Mesothelial cell of epicardium (in vitro differentiated cells): Measurements from ENCODE around the gene BORCS5. TPM values are rescaled to one million over a fixed set of nuclear protein-coding genes. Genes with fewer than 3 reads are reported as not detected.

Source experiments
- DNase-seq, 2 experiments: peaks; one replicate each; pipeline ENCODE4 v3.0.0; 2021; ENCODE audit warnings: low spot score in 2 of 2; ENCODE audit not compliant: unreplicated experiment in 2 of 2
- H3K27ac Mint-ChIP-seq: 2 replicates; pipeline ENCODE4 v1.8.0; 2021; ENCODE audit warnings: mixed read lengths
- H3K27me3 Mint-ChIP-seq: 2 replicates; pipeline ENCODE4 v1.8.0; 2021; ENCODE audit warnings: low read depth, mixed read lengths
- H3K36me3 Mint-ChIP-seq: 2 replicates; pipeline ENCODE4 v1.8.0; 2021; ENCODE audit warnings: mixed read lengths
- H3K4me1 Mint-ChIP-seq: 2 replicates; pipeline ENCODE4 v1.8.0; 2021; ENCODE audit warnings: mixed read lengths
- H3K4me3 Mint-ChIP-seq: 2 replicates; pipeline ENCODE4 v1.8.0; 2021; ENCODE audit warnings: mild to moderate bottlenecking, moderate library complexity, mixed read lengths
- H3K9me3 Mint-ChIP-seq: 2 replicates; pipeline ENCODE4 v1.8.0; 2021; ENCODE audit warnings: mixed read lengths
- CTCF ChIP-seq: fragments of 200-600 bp; sonication (generic); IDR thresholded peaks from one replicate; pipeline ENCODE4 v1.5.0; 2021; ENCODE audit warnings: antibody characterized with exemption; ENCODE audit not compliant: unreplicated experiment
- total RNA-seq: library from RNA; stranded (reverse); gene quantifications from 3 replicates; pipeline ENCODE4 v1.2.1, GENCODE V29; 2021

BORCS5 gene
- total RNA-seq, 1 donor from 2014 or later: 11.0 TPM

GRCh38 chr12:12518919-12519318, 162.0 kb downstream of the BORCS5 start:
- DNase-seq: no peak
- Mint-ChIP-seq H3K36me3 (peaks cover 12% of the 10 kb centered on the region), H3K27ac (peak overlapping the region; percentile 14), H3K4me1 (peaks cover 29% of the 10 kb centered on the region), H3K9me3 (no peaks in the 10 kb centered on the region), H3K4me3 (no peak overlapping the region), H3K27me3 (no peaks in the 10 kb centered on the region)
- no peak for TF ChIP-seq CTCF

Other genes starting within 250 kb of the BORCS5 start
- gene LRP6, start 90.0 kb upstream of the BORCS5 start, total RNA-seq: 72.9 to 77.4 TPM (median 75.3 TPM) in 3 replicates
- gene MANSC1, start 6.8 kb upstream of the BORCS5 start, total RNA-seq: 15.4 to 17.2 TPM (median 16.6 TPM) in 3 replicates
- gene DUSP16, start 205.8 kb downstream of the BORCS5 start, total RNA-seq: 31.4 to 31.9 TPM (median 31.5 TPM) in 3 replicates